ENCODE measurements around the gene CLNK.
"Not testable (repeated sequence)": the region's sequence is repeated elsewhere in the genome, so short reads cannot be mapped to it uniquely, and the experiment has no call there.

CLNK gene

DNA sequence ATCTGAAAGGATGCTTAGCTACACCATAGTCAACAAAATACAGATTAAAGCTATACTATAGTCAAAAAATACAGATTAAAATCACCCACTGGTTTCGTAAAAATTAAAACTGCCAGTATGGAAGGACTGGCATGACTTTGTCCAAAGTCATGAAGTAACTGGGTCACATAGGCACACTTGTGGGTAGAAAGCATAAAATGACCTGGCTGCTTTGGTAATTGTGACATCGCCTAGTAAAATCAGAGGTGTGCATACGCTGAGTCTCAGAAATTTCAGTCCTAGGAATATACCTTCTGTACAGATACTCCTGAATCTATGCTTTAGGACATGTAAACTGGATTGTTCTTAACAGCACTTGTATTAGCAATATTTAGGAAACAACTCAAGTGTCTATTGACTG is 28.1 kb downstream of the CLNK start:
- DNase-seq: no peak

DNA sequence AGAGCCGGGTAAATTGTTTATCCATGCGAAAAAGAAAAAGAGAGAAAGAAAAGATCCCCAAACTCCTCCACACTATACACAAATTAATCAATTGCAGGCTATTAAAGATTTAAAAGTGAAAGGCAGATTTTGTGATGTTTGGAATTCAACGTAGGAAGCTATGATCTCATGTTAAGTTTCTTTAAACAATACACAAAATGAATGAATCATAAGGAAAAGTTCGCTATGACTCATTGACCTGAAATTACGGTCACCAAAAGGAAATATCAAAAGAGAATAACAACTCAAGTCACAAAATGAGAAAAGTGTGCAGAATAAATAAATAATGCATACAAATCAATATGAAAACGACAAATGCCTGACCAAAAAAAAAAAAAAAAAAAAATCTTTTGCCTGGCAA is 28.6 kb downstream of the CLNK start:
- DNase-seq: no peak

DNA sequence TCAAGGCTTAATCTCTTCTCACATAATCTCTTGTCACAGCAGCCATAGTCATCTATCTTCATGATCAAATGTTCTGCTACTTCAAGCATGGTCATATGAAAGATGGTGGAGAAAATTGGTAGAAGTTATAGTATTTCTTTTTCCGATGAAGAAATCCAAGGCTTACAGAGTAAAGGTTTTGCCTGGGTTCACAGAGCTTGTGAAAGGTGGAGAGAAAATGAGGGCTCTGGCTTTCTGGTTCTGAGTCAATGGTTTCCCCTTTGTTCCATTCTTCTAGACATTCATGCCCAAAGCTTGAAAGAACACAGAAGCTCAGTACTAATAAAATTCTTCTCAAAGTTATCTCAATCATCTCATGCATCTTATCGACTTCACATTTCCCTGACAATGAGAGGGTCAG is 36.1 kb downstream of the CLNK start:
- no peak for DNase-seq

DNA sequence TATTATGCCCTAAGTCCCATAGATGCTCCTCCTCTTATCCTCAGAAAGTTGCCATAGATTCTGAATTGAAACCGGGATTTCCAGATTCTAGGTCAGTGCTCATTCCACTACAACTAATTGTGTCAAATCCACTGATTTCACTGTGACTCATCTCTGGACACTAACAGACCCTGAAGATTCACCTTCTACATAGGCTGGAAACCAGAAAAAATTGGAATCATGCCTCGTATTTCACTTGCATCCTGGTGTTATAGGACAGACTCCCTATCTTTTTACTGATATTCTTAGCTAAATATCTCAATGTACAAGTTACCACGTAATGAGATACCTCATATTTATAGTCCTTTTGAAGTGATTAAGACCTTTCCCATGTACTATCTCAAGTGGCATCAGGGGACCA is 36.7 kb downstream of the CLNK start:
- DNase-seq: no peak

DNA sequence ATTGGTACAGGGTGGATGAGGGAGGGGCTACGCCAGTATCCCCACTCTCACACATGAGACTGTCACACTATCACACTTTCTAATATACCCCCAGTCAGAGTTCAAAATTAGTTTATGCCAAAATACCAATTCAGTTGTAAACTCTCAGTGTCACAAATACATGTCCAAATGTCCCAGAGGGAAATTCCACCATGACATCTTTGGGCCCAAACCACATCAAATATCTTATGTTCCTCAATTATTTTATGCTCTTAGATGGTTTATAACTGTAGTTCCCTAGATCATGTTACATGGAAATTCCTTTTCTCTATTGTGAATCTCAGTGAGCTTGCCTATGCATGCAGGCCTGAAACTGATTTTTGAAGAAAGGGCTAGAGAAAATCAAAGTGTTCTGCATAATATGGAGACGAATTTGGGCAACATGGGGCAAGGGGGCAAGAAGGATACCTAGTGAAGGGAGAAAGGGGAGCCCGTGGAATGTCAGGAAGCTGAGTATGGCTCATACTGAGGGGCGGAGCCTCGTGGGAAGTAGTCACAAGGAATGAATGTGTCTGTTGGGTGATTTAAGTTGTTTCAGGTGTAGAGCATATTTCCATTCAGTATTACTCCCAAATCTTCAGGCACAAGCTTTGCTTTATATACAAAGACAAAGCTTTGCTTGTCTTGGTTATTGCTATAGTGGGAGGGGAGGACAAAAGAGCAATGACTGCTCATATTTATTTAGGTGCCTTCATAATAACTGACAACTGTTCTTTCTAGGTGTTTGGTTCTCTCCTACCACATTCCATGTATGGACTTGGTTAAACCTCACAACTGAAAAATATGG is 40.8 kb downstream of the CLNK start:
- DNase-seq: no peak

DNA sequence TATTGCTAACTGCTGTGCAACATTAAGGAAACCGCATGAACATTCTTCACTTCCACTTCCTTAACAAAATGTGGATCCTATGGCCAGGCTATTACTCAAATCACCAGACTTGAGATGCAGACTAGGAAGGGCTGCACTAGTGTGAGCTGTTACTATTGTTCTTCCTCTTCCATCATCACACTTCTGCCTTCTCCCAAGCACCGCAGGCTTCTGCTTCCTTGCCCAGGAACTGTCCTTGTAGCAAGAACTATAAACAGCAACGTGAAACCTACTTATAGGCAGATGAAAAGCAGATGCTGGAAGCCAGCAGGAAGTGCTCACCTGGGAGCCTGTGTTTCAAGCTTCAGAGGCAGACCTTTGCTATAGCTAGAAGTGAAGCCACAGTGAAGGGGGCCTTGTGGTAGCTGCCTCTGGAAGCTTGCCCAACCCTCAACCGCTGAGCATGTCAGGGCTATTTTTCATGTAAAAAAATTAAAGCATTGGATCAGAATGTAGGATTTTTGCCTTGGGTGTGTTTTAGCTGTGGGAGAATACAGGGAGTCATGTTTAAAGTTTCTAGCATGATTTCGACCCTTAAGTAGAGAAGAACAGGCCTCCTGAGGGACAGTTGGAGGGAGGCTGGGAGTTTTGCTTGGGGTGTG is 43.9 kb downstream of the CLNK start:
- DNase-seq: no peak

DNA sequence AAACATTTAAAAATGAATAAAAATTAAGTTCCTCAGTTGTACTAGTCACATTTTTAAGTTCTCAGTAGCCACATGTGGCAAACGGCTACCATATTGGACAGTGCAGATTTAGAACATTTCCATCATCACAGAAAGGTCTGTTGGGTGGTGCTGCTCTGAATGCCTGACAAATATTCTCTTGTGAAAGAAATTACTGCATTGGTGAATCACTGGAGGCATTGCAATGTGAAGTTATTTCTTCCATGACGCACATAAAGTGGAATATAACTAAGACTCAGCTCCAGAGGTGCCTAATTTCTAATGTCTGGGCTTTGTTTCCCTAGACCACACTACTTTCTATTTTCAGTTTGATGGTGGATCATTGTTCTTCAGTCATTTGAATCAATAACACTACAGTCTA is 44.9 kb downstream of the CLNK start:
- DNase-seq: no peak

DNA sequence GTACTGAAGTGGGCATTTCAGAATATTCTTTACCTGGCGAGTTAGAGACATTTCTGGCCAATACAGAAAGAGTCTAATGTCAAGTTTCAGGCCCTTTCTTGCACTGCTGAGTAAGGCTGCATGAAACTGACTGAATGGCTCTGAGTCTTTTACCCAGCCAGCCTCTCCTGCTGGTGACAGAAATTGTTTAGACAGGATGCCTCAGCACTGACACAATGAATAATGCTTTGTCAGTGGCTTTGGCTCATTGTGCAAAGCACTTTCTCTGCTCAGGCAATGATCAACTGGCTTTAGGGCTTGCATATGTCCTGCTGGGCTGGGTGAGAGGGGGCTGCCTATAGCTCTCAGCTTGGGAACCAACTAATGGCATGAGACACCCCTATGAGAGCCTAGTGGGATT is 45.5 kb downstream of the CLNK start:
- no peak for DNase-seq

DNA sequence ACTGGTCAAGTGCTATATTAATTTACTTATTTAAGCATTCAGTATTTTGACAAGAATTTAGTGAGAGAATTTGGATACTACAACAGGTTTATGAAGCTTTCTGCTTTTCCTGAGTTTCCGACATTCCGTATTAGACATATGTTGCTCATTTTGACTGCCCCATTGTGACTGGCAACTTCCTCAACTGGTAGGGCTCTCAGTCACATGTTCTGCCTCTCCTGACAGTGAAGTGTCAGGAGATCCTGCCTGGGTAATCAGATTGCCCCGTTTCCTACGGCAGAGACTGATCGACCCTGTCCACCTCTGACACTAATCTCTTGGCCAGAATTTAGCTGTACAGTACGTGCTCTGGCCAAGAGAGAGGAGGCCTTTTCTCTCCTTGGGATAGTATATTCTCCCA is 49.5 kb downstream of the CLNK start:
- no peak for DNase-seq

DNA sequence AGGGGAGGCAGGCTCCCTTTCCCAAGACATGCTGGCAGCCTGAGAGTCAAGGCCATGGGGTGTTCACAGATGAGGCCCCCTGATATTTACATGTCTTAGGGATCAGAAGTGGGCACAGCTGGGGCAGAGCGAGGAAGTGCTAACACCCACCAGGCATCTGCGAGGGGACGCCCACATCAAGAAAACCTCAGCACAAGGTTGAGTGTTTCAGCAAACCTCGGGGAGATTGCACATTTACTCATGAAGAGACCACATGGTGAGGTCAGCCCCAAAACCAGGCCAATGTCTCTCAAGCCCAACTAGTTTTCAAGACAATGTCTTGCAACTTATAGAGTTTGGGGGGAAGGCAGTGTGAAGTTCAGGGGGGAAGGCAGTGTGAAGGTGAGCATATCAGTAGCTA is 55.2 kb downstream of the CLNK start:
- DNase-seq: no peak

DNA sequence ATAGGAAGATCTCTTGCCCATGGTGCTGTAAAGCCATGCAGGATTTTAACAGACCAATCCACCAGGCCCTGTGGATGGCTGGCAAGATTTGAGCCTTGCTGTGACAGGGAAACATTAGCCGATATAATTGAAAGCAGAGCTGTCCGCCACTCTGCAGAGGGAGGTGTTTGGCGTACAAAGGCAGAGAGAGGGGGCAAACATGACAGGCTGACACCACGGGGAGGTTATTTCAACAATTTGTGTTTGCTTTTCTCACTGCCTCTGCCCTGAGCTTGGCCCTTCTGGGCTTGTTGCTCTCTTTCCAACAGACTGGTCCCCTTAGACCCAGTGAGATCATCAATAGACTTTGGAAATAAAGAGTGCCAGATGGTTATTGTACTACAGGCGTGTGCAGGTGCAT is 59.4 kb downstream of the CLNK start:
- DNase-seq: no peak

DNA sequence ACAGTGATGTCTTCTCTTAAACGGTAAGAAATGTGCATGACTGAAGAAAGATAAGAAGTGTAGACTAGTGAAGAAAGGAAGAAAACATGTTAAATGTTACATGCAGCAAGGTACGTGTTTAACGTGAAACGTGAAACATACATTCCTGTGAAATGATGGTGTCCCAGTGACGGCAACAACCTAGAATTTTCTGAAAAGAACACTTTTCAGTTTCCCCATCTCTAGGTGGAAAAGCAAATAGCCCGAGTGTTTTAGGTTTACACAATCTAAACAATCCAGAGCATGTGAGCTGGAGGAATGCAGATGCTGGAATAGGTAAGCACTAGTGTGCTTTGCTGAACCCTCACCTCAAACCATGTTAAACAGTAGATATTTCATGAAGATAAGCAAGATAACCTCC is 60.7 kb downstream of the CLNK start:
- no peak for DNase-seq

DNA sequence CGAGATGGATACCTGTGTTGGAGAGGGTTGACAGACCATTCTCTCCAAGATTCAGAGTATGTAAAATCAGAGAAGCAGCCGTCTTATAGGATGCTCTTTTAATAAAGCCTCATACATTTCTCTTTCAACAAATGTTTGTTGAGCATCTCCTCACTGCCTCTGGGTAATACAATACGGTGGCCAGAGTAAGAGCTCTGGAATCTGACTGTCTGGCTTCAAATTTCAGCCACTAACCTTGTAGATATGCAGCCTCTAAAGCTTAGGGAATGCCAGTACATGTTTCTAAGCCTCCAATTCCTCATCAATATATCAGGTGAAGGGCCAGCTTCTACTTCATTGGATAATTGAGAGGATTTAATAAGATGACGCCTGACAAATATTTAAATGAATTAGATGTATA is 61.3 kb downstream of the CLNK start:
- no peak for DNase-seq

DNA sequence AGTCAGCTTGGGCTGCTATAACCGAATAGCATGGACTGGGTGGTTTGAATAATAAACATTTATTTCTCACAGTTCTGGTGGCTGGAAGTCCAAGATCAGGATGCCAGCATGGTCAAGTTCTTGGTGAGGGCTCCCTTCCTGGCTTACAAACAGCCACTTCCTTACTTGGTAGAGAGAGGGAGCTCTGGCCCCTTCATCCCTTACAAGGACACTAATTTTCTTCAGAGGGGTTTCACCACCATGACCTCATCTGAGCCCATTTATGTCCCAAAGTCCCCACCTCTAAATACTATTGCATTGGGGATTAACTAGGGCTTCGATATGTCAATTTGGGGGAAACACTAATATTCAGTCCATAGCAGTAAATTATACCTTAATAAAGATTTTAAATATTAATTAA is 61.8 kb downstream of the CLNK start:
- no peak for DNase-seq

DNA sequence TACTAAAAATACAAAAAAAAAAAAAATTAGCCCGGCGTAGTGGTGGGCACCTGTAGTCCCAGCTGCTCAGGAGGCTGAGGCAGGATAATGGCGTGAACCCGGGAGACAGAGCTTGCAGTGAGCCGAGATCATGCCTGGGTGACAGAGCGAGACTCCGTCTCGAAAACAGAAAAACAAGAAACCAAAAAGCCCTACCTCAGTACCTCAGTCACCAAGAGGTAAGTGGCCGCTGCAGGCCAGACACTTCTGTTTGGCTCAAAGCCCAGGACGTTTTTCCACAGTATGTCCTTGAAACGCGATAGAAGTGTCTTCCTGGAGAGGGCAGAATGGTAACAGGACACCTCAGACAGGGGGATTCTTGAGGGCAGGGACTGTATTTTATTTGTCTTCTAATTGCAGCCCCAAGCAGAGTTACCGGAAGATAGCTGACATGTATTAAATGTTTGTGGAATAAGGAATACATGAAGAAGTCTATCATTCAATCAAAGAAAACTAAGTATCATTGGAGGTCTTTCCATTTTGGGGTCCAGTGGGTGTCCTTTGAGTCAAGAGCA is 63.6 kb downstream of the CLNK start:
- no peak for DNase-seq

DNA sequence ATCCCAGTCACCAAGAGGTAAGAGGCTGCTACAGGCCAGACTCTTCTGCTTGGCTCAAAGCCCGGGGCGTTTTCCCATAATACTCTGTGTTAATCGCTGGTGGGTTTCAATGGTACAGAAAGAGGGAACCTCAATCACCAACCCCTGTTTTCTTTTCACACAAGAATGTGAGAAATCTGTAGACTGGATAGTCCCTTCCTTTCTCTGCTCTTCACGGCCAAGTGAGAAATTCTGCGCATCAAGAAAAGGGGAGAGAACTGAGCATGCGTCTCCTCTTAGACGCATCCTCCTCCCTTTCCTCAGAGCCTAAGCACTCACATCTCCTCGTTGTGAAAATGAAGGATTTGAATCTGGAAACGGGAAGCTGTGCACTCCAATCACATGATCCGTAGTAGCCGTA is 64.7 kb downstream of the CLNK start:
- DNase-seq: no peak

DNA sequence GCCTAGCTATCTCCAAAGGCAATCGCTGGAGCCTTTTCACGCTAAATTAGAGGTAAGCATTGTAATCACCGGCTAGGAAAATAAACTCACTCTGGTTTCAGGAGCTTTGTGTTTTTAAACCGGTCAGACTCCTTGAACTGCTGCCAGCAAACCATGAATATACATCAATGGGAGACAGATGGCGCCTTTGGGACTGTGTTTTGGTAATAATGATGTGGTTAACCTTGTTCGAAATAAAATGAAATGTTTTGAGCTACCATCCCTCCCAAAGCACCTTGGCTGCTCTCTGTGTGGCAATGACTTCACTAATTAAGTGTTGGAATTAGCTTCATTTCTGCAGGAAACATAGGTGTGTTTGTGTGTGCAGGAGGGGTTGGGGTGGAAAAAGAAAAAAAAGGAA is 65.3 kb downstream of the CLNK start:
- DNase-seq: peak; percentile 93

DNA sequence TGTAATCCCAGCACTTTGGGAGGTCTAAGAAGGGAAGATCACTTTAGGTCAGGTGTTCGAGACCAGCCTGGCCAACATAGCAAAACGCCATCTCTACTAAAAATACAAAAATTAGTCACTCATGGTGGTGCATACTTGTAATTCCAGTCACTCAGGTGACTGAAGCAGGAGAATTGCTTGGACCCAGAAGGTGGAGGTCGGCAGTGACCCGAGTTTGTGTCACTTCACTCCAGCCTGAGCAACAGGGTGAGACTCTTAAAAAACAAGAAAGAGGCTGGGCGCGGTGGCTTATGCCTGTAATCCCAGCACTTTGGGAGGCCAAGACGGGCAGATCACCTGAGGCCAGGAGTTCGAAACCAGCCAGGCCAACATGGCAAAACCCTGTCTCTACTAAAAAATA is 69.6 kb downstream of the CLNK start:
- DNase-seq: not testable (repeated sequence)

DNA sequence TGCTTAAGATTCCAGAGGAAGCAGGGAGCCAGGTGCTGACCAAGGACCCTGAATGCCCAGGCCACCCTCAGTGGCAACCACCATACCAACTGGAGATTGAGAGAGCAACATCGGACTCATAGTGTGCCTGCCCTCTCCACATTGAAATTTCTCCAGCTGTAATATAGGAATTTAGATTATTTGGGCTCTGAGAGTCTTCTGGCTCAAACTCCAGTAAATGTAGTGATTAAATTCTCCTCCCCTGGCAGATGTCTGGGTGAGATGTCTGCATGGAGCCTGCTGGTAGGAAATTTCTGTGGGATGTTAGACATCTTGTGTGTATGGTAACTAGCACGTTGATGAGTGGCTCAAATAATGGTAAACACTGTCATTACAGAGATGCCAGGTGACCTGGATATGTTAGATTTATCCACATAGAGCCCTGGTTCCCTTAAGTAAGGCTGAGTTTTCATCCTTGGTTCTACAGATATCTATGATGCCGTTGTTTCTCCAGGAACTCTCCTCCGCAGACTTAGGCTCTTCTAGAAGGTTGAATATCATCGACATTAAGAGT is 70.6 kb downstream of the CLNK start:
- DNase-seq: no peak

DNA sequence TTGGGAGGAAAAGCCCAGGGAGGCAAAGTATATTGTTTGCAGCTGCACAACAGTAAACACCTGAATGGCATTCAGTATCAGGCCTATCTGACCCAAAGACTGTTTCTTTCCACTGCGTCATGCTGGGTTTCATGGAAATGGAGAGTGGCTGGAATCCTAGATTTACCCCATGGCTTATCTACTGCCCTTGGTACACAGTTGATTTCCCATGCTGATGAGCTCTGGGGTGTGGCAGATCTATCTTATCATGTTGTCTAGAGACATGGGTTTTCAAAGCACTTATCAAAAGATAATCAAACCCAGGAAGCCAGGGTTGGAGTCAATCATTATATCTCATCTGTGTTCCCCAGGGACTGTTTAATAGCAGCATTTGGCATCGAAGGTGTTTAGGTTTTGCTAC is 72.1 kb downstream of the CLNK start:
- DNase-seq: no peak

DNA sequence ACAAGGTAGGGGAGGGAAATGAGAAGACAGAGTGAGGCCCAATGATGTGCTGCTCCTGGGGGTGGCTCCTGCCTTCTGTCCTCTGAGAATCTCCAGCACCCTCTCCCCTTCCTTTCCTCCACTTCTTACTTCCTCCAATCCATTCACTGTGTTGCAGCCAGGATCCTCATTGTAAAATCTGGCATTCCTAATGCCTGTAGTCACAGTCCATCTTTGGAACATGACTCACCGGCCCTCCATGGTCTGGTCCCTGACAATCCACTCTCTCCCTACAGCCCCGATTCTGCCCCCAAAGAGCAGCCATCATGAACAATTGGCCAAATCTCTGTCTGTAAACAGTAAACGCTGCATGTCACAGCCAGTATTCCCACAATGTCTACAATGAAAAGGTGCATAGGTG is 72.9 kb downstream of the CLNK start:
- no peak for DNase-seq

DNA sequence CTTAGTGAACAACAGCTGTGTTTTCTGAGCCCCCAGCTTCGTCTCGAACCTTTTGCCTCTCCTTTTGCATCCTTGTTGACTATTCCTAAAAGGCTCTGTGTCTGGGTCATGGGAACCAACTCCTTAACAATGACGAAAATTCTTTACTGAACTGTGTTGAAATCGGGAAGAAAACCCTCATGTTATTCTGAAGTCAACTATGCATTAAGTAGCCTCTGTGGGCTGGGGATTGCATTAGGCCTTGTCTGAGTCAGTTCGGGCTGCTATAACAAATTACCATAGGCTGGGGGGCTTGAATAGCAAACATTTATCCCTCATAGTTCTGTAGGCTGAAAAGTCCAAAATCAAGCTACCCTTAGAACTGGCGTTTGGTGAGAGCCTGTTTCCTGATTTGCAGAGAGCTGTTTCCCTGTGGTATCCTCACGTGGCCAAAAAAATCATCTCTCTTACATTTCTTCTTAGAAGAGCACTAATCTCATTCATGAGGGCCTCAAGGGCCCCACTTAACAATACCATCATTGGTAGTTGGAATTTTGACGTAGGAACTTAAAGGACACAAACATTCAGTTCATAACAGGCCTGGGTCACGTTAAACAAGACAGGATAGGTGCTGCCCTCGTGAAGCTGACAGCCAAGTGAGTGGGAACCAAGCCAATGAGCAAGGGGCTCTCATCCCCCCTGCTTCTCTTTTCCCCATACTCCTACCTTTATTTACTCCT is 75.9 kb downstream of the CLNK start:
- no peak for DNase-seq

DNA sequence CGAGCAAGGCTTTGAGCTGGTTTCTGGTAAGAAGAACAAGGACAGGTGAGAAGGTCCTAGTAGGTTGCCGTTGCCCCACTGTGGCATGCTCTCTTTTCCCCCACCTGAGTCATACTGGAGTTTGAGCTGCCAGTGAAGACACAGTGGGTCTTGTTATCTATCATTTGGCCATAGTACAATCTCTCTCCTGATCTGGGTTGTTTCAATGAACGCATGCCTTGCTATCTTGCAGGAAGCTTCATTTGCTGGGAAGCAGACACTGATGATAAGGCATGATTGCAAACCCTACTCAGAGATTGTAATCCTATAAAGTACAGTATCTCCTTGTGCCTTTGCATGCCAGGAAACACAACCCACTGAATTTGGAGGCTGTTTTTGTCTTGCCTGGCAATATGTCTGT is 77.4 kb downstream of the CLNK start:
- DNase-seq: no peak

Measured in NCI-H1105 treated with DMSO at 0.1 percent for 48 hours (cell line).